Transverse colon (tissue), 4 donors: Measurements from ENCODE around the gene SSRP1.

ENCODE experiments used
- POLR2AphosphoS5 ChIP-seq, 3 donors: sonication (generic); formaldehyde crosslinking; IDR thresholded peaks; one replicate each; pipeline ENCODE4 v1.6.1; 2016; ENCODE audit warnings: antibody characterized with exemption in 3 of 3
- TF ChIP-seq, protein P1 (sequence below), 5 experiments: fragments of 200-600 bp in 3 of 5; fragments of 450-650 bp in 2 of 5; sonication (generic) in 3 of 5; IDR thresholded peaks; 1 replicate in 2 of 5; 2 replicates in 3 of 5; pipeline ENCODE4 v1.5.1; 2016 to 2017; ENCODE audit warnings: antibody characterized with exemption in 5 of 5, inconsistent platforms in 3 of 5, mild to moderate bottlenecking in 2 of 5, moderate library complexity in 1 of 5

- TF ChIP-seq, protein P1, sequence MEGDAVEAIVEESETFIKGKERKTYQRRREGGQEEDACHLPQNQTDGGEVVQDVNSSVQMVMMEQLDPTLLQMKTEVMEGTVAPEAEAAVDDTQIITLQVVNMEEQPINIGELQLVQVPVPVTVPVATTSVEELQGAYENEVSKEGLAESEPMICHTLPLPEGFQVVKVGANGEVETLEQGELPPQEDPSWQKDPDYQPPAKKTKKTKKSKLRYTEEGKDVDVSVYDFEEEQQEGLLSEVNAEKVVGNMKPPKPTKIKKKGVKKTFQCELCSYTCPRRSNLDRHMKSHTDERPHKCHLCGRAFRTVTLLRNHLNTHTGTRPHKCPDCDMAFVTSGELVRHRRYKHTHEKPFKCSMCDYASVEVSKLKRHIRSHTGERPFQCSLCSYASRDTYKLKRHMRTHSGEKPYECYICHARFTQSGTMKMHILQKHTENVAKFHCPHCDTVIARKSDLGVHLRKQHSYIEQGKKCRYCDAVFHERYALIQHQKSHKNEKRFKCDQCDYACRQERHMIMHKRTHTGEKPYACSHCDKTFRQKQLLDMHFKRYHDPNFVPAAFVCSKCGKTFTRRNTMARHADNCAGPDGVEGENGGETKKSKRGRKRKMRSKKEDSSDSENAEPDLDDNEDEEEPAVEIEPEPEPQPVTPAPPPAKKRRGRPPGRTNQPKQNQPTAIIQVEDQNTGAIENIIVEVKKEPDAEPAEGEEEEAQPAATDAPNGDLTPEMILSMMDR (IDR thresholded peaks at IDR 0.05): no peak
- TF ChIP-seq POLR2AphosphoS5 (IDR thresholded peaks at IDR 0.05): no peak
These were observed 8.1 kb upstream of the SSRP1 start for GRCh38 chr11:57343825-57344224.
